AG20443 (cell line): Measurements from ENCODE around the gene SLC12A8.

ENCODE experiments used
- DNase-seq: peaks from one replicate; pipeline ENCODE4 v3.0.0; 2012; ENCODE audit warnings: low spot score, mixed read lengths

The SLC12A8 gene

GRCh38 chr3:125112981-125113380 is 99.6 kb downstream of the SLC12A8 start:
- DNase-seq, result no peak

GRCh38 chr3:125110876-125111480 is 101.6 kb downstream of the SLC12A8 start:
- DNase-seq, result no peak

- DNase-seq, result peak; percentile 72
Measured at GRCh38 chr3:125110016-125110875, 102.3 kb downstream of the SLC12A8 start.

GRCh38 chr3:125109536-125109925 is 103.0 kb downstream of the SLC12A8 start:
- no peak for DNase-seq

- no peak for DNase-seq
Measured at GRCh38 chr3:125108833-125109535, 103.6 kb downstream of the SLC12A8 start.

GRCh38 chr3:125107861-125108567 is 104.5 kb downstream of the SLC12A8 start:
- DNase-seq, result peak; percentile 66

GRCh38 chr3:125107363-125107762 is 105.2 kb downstream of the SLC12A8 start:
- no peak for DNase-seq

GRCh38 chr3:125105116-125105515 is 107.4 kb downstream of the SLC12A8 start:
- no peak for DNase-seq

- DNase-seq, result no peak
Measured at GRCh38 chr3:125104639-125105038, 107.9 kb downstream of the SLC12A8 start.

- DNase-seq, result no peak
Measured at GRCh38 chr3:125103406-125103805, 109.1 kb downstream of the SLC12A8 start.

GRCh38 chr3:125102470-125102869 is 110.1 kb downstream of the SLC12A8 start:
- no peak for DNase-seq

GRCh38 chr3:125098611-125099291 is 113.8 kb downstream of the SLC12A8 start:
- peak; percentile 39 for DNase-seq

GRCh38 chr3:125090649-125091048 is 121.9 kb downstream of the SLC12A8 start:
- DNase-seq, result no peak

GRCh38 chr3:125087768-125088391 is 124.7 kb downstream of the SLC12A8 start:
- DNase-seq, result peak; percentile 67

GRCh38 chr3:125085166-125085565 is 127.4 kb downstream of the SLC12A8 start:
- DNase-seq, result no peak

GRCh38 chr3:125083776-125084175 is 128.8 kb downstream of the SLC12A8 start:
- DNase-seq, result peak; percentile 40

GRCh38 chr3:125082339-125082738 is 130.2 kb downstream of the SLC12A8 start:
- peak; percentile 38 for DNase-seq

- no peak for DNase-seq
Measured at GRCh38 chr3:125080077-125080476, 132.5 kb downstream of the SLC12A8 start.

- DNase-seq, result no peak
Measured at GRCh38 chr3:125079675-125080045, 132.9 kb downstream of the SLC12A8 start.

- no peak for DNase-seq
Measured at GRCh38 chr3:125078951-125079674, 133.4 kb downstream of the SLC12A8 start.

- DNase-seq, result no peak
Measured at GRCh38 chr3:125077864-125078263, 134.7 kb downstream of the SLC12A8 start.
